G401 (cell line): ENCODE data around the gene CCR3. TPM values are rescaled to one million over a fixed set of nuclear protein-coding genes. Genes with fewer than 3 reads are reported as not detected.
A peak's percentile ranks its signal among the peaks of the same experiment; 100 is the strongest.

Experiments used
- DNase-seq: peaks from one replicate; pipeline ENCODE4 v3.0.0-alpha.2; 2015; ENCODE audit warnings: low spot score
- in situ Hi-C: cut with HindIII; loops from 2 replicates; pipeline ENCODE4 v1.10.0; 2016; ENCODE audit warnings: low sequenced_read_pairs, mixed read lengths
- total RNA-seq: library from RNA; depleted of rRNA; stranded (reverse); fragments of >200 nt; shearing (Covaris generic); gene quantifications from 2 replicates; pipeline ENCODE4 v1.2.3, GENCODE V29; 2014

The CCR3 gene
- total RNA-seq, 1 experiment from 2014 or later, result 11.5 TPM

GRCh38 chr3:46264002-46264401, 21.7 kb downstream of the CCR3 start:
- in situ Hi-C loops, result no loop called here
- no peak for DNase-seq

- in situ Hi-C loops, result no loop called here
- DNase-seq, result no peak
Observed at GRCh38 chr3:46266598-46266997, 24.3 kb downstream of the CCR3 start.

GRCh38 chr3:46269556-46269955, 27.3 kb downstream of the CCR3 start:
- no peak for DNase-seq
- in situ Hi-C loops, result no loop called here

- in situ Hi-C loops, result no loop called here
- no peak for DNase-seq
Observed at GRCh38 chr3:46270474-46270873, 28.2 kb downstream of the CCR3 start.

- no peak for DNase-seq
- in situ Hi-C loops, result no loop called here
Observed at GRCh38 chr3:46271209-46271745, 29.0 kb downstream of the CCR3 start.

GRCh38 chr3:46272028-46272451, 29.8 kb downstream of the CCR3 start:
- in situ Hi-C loops, result no loop called here

GRCh38 chr3:46276497-46277099, 34.3 kb downstream of the CCR3 start:
- peak; percentile 1 for DNase-seq
- in situ Hi-C loops, result no loop called here

More at GRCh38 chr3:46272028-46272451, 29.8 kb downstream of the CCR3 start:
- no peak for DNase-seq

GRCh38 chr3:46277476-46277875, 35.2 kb downstream of the CCR3 start:
- no peak for DNase-seq

GRCh38 chr3:46278816-46279672, 36.8 kb downstream of the CCR3 start:
- no peak for DNase-seq
- in situ Hi-C loops, result no loop called here

More at GRCh38 chr3:46277476-46277875, 35.2 kb downstream of the CCR3 start:
- in situ Hi-C loops, result no loop called here

GRCh38 chr3:46280105-46280797, 38.0 kb downstream of the CCR3 start:
- in situ Hi-C loops, result no loop called here
- DNase-seq, result no peak

GRCh38 chr3:46281551-46281950, 39.3 kb downstream of the CCR3 start:
- no peak for DNase-seq
- in situ Hi-C loops, result no loop called here

GRCh38 chr3:46282041-46282440, 39.8 kb downstream of the CCR3 start:
- in situ Hi-C loops, result no loop called here
- no peak for DNase-seq

- no peak for DNase-seq
- in situ Hi-C loops, result no loop called here
Observed at GRCh38 chr3:46282696-46283095, 40.4 kb downstream of the CCR3 start.

GRCh38 chr3:46283881-46284450, 41.7 kb downstream of the CCR3 start:
- DNase-seq, result no peak
- in situ Hi-C loops, result no loop called here

- in situ Hi-C loops, result no loop called here
- no peak for DNase-seq
Observed at GRCh38 chr3:46284981-46285683, 42.9 kb downstream of the CCR3 start.

- DNase-seq, result no peak
- in situ Hi-C loops, result no loop called here
Observed at GRCh38 chr3:46285931-46286619, 43.8 kb downstream of the CCR3 start.

GRCh38 chr3:46286947-46287565, 44.8 kb downstream of the CCR3 start:
- in situ Hi-C loops, result no loop called here
- no peak for DNase-seq

GRCh38 chr3:46289551-46289950, 47.3 kb downstream of the CCR3 start:
- no peak for DNase-seq
- in situ Hi-C loops, result no loop called here
